Measurements from ENCODE around the gene MYLK2. TPM values are rescaled to one million over a fixed set of nuclear protein-coding genes. Genes with fewer than 3 reads are reported as not detected.

MYLK2 gene
- total and polyA plus RNA-seq, 10 of the 15 experiments (the other 5 are each of a cell fraction or from before 2014, with no cell fraction given) = 0.04 to 0.67 (median 0.18) TPM; not detected in 1

DNA sequence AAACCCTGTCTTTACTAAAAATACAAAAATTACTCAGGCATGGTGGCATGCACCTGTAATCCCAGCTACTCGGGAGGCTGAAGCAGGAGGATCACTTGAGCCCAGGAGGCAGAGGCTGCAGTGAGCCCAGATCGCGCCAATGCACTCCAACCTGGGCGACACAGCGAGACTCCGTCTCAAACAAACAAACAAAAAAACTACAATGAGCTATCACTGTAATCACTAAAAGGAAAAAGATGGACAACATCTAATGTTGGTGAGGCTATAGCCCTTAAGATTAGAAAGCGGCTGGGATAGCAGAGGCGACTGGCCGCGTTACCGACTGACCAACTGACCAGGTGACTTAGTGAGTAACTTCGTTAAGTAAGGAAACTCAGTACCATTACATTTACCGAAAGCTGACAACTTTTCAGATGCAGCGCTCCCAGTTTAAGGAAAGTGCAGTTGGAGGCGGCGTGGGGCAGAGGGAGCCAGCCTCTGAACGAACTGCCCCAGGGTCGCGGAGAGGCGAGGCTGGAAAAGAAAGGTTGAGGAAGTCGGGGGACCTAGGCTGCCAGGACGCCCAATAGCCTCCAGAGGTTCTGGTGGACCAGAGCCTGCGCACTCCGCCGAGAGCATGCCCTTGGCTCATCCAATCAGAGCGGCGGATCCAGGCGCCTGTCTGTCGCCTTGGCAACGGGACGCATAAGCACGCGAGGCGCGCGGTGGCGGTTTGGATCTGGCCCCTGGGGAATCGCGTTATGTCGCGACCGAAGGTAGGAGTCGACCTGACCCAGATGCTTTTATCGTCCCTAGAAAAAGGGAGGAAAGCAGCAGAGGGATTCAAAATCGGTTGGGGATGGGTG lies 60.2 kb downstream of the MYLK2 start (continued):
- TF ChIP-seq RELB (IDR thresholded peaks at IDR 0.05; ENCODE audit: low read depth) = no peak
- peak; percentile 88 to 93 for TF ChIP-seq BHLHE40 (IDR thresholded peaks at IDR 0.05; ENCODE audit: borderline replicate concordance in 1 of 2, low read depth in 2 of 2, low read length in 1 of 2)
- TF ChIP-seq NR2F1 (conservative IDR thresholded peaks at IDR 0.05) = no peak
- TF ChIP-seq LARP7 (IDR thresholded peaks at IDR 0.05) = peak; percentile 91
- no peak for TF ChIP-seq MLLT1 (IDR thresholded peaks at IDR 0.05)
- TF ChIP-seq ESRRA (IDR thresholded peaks at IDR 0.05; ENCODE audit: low read length) = no peak
- TF ChIP-seq BCL11A (IDR thresholded peaks at IDR 0.05; ENCODE audit: low read depth, low read length) = no peak
- no peak for TF ChIP-seq IRF4 (IDR thresholded peaks at IDR 0.05; ENCODE audit: low read depth, low read length)
- 0 out of 2 replicates have a peak, but pooled peaks have one; percentile 59 for TF ChIP-seq SMARCA5 (IDR thresholded peaks at IDR 0.05)
- TF ChIP-seq BACH1 (IDR thresholded peaks at IDR 0.05; ENCODE audit: borderline replicate concordance) = peak; percentile 96
- no peak for TF ChIP-seq EGR1 (IDR thresholded peaks at IDR 0.05; ENCODE audit: borderline replicate concordance in 1 of 2, low read depth in 2 of 2, low read length in 2 of 2)
- 0 out of 2 replicates have a peak, but pooled peaks have one; percentile 9 for TF ChIP-seq RUNX3 (IDR thresholded peaks at IDR 0.05; ENCODE audit: low read length)
- no peak for TF ChIP-seq RCOR1 (conservative IDR thresholded peaks at IDR 0.05; ENCODE audit: low read depth, low read length)
- peak; percentile 46 for TF ChIP-seq NRF1 (conservative IDR thresholded peaks at IDR 0.05; ENCODE audit: low read depth, low read length)
- no peak for TF ChIP-seq HCFC1 (IDR thresholded peaks at IDR 0.05; ENCODE audit: low read length)

All from GM12878 (cell line).